ENCODE data around the gene HMGN1. TPM values are rescaled to one million over a fixed set of nuclear protein-coding genes. Genes with fewer than 3 reads are reported as not detected.

Gene HMGN1
- total and polyA plus RNA-seq, 2 donors (not counting 1 experiment from before 2014, with no cell fraction given), result 117 to 317 TPM

DNA sequence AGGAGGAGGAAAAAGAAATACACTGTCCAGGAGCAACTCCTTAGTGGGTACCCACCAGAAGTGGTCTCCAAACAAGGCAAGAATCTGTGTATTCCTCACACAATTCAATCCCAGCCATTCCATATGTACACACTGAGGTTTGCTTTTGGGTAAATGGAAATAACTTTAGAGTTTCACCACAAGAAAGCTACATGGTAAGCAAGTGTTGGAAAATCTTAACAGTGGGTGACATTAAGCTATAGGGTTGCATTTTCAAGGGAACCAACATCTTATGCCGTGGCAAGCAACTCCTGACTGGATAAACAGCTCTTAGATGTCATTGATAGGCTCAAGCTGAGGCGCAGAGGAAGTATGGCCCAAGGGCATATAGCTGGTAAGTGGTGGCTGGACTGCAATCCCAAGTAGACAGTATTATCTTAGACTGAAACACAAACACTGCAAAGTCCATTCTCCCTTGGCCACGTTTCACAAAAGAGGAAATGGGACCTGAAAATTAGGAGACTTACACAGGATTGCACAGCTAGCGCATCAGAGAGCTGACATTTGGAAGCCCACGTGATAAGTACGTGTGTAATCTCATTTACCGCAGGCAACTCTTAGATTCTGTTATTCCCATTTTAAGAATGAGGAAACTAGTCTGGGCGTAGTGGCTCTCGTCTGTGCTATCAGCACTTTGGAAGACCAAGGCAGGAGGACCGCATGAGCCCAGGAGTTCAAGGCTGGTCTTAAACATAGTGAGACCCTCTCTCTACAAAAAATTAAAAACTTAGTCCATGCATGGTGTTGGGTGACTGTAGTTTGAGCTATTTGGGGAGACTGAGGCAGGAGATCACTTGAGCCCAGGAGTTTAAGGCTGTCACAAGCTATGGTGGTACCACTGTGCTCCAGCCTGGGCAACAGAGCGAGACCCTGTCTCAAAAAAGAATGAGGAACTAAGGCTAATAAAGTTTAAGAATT lies 31.5 kb downstream of the HMGN1 start:
- H3K27ac Mint-ChIP-seq, result no peak overlapping the region

More for the DNA sequence above, 31.5 kb downstream of the HMGN1 start:
- no peak overlapping the region for H3K4me2 ChIP-seq (replicated peaks; ENCODE audit: low read depth, low read length, poor library complexity, severe bottlenecking)
- no peak overlapping the region for H2AFZ ChIP-seq (ENCODE audit: insufficient read depth, low read depth, low read length, poor library complexity, severe bottlenecking)
- no peaks in the 10 kb centered on the region for H3K9me3 ChIP-seq (ENCODE audit: control extremely low read depth in 1 of 3, control insufficient read depth in 2 of 3, insufficient read depth in 1 of 3, low read length in 2 of 3)
- peaks cover 27% of the 10 kb centered on the region for H3K4me1 Mint-ChIP-seq
- H3K79me2 ChIP-seq (ENCODE audit: control insufficient read depth, insufficient read depth, low read length), result no peaks in the 10 kb centered on the region
- no peaks in the 10 kb centered on the region for H3K9me3 Mint-ChIP-seq (ENCODE audit: insufficient read depth)
- ChIA-PET CTCF (interaction anchor here (0.8 kb wide), 1 partner anchor 70 kb away, joined by 4 read pairs; no protein-coding TSS in a partner anchor), POLR2A (interaction anchor here (0.6 kb wide), 1 partner anchor 10 kb away, joined by 3 read pairs; no protein-coding TSS in a partner anchor)
- H4K20me1 ChIP-seq (ENCODE audit: control insufficient read depth, insufficient read depth, low read length, poor library complexity, severe bottlenecking), result no peaks in the 10 kb centered on the region
- TF ChIP-seq CTCF (IDR thresholded peaks at IDR 0.05) (no peak), EZH2 (IDR thresholded peaks at IDR 0.05; ENCODE audit: borderline replicate concordance, insufficient read depth, low read depth, low read length, poor library complexity, severe bottlenecking) (no peak)
- H3K9ac ChIP-seq (ENCODE audit: low read length), result no peak overlapping the region
- H3K4me1 ChIP-seq (ENCODE audit: control insufficient read depth in 2 of 2, insufficient read depth in 2 of 2, low read length in 2 of 2), result peaks cover 5 to 36% of the 10 kb centered on the region in 2 donors
- H3K4me3 Mint-ChIP-seq, result no peak overlapping the region
- ATAC-seq (ENCODE audit: low read depth) (no peak), DNase-seq (peak; percentile 25)
- H3K27me3 ChIP-seq (replicated peaks in 1 of 4; ENCODE audit: control extremely low read depth in 1 of 4, control insufficient read depth in 3 of 4, insufficient read depth in 4 of 4, low read length in 3 of 4), result no peaks in the 10 kb centered on the region
- H3K4me3 ChIP-seq (ENCODE audit: control extremely low read depth in 1 of 5, extremely low read depth in 1 of 5, insufficient read depth in 1 of 5, low read depth in 2 of 5, low read length in 4 of 5), result no peak overlapping the region
- no peaks in the 10 kb centered on the region for H3K36me3 ChIP-seq (replicated peaks in 1 of 2; ENCODE audit: control extremely low read depth in 1 of 2, control insufficient read depth in 1 of 2, extremely low read depth in 1 of 2, insufficient read depth in 2 of 2, low read length in 1 of 2)
- H3K27ac ChIP-seq (ENCODE audit: low read length in 2 of 2), result no peak overlapping the region
- 77% methylated on average over 8 of the region's 11 CpGs for WGBS (ENCODE audit: insufficient coverage)
- H3K27me3 Mint-ChIP-seq, result no peaks in the 10 kb centered on the region
- intact Hi-C loops (cut with micrococcal nuclease), result no loop called here
